Mesendoderm (in vitro differentiated cells): ENCODE measurements around the gene PTPRD.

Experiments used
- DNase-seq: peaks from one replicate; pipeline ENCODE4 v3.0.0; 2013
- H2AK5ac ChIP-seq: 2 replicates; pipeline ENCODE4 v1.6.1; 2013; ENCODE audit warnings: low read length, inconsistent platforms
- H2BK120ac ChIP-seq: 2 replicates; pipeline ENCODE4 v1.6.1; 2013; ENCODE audit warnings: low read depth, mild to moderate bottlenecking, low read length, moderate library complexity, mixed read lengths
- H2BK15ac ChIP-seq: replicated peaks from 2 replicates; pipeline ENCODE4 v1.6.1; 2013; ENCODE audit warnings: low read depth, mild to moderate bottlenecking, moderate library complexity
- H2BK5ac ChIP-seq: 2 replicates; pipeline ENCODE4 v1.6.1; 2013; ENCODE audit warnings: low read length, inconsistent platforms
- H3K18ac ChIP-seq: 2 replicates; pipeline ENCODE4 v1.6.1; 2013; ENCODE audit warnings: mild to moderate bottlenecking, low read length, mixed read lengths
- H3K23ac ChIP-seq: one replicate; pipeline ENCODE4 v1.6.1; 2013; ENCODE audit warnings: low read length
- H3K27ac ChIP-seq: 2 replicates; pipeline ENCODE4 v1.5.1; 2013; ENCODE audit warnings: low read depth, mild to moderate bottlenecking, inconsistent platforms, low read length, moderate library complexity
- H3K27me3 ChIP-seq: 2 replicates; pipeline ENCODE4 v1.6.1; 2013; ENCODE audit warnings: low read length, control low read depth, mild to moderate bottlenecking, inconsistent platforms; ENCODE audit not compliant: insufficient read depth, poor library complexity
- H3K36me3 ChIP-seq: 2 replicates; pipeline ENCODE4 v1.6.1; 2013; ENCODE audit warnings: low read length, inconsistent platforms; ENCODE audit not compliant: control insufficient read depth, insufficient read depth
- H3K4ac ChIP-seq: one replicate; pipeline ENCODE4 v1.6.1; 2013; ENCODE audit warnings: low read depth, mild to moderate bottlenecking, low read length, moderate library complexity
- H3K4me1 ChIP-seq: 2 replicates; pipeline ENCODE4 v1.6.1; 2013; ENCODE audit warnings: low read depth, low read length, inconsistent platforms; ENCODE audit not compliant: control insufficient read depth
- H3K4me2 ChIP-seq: 2 replicates; pipeline ENCODE4 v1.6.1; 2013; ENCODE audit warnings: low read length
- H3K4me3 ChIP-seq: 2 replicates; pipeline ENCODE4 v1.5.1; 2013; ENCODE audit warnings: mild to moderate bottlenecking, low read length
- H3K56ac ChIP-seq: one replicate; pipeline ENCODE4 v1.6.1; 2013; ENCODE audit warnings: low read length
- H3K79me1 ChIP-seq: 2 replicates; pipeline ENCODE4 v1.6.1; 2013; ENCODE audit warnings: low read length, inconsistent platforms
- H3K79me2 ChIP-seq: 2 replicates; pipeline ENCODE4 v1.6.1; 2013; ENCODE audit warnings: mild to moderate bottlenecking, low read length; ENCODE audit not compliant: control insufficient read depth, insufficient read depth
- H3K9ac ChIP-seq: 2 replicates; pipeline ENCODE4 v1.6.1; 2013; ENCODE audit warnings: low read length, inconsistent platforms
- H4K5ac ChIP-seq: one replicate; pipeline ENCODE4 v1.6.1; 2013; ENCODE audit warnings: low read length
- H4K8ac ChIP-seq: one replicate; pipeline ENCODE4 v1.6.1; 2013; ENCODE audit warnings: low read depth, mild to moderate bottlenecking, control low read depth, low read length, moderate library complexity
- WGBS: extraction: QIAGEN DNeasy Blood & Tissue Kit; methylation state at CpG from one replicate; pipeline ENCODE4 v1.1.7; 2013; ENCODE audit warnings: low lambda C conversion rate, missing lambda C conversion rate; ENCODE audit not compliant: insufficient coverage; ENCODE audit errors: extremely low coverage; 5-methylcytosine and 5-hydroxymethylcytosine counted together

Gene PTPRD

GRCh38 chr9:9387511-9388115 lies 1225.2 kb downstream of the PTPRD start:
- Histone ChIP-seq H2AK5ac (no peak overlapping the region), H4K8ac (no peak overlapping the region), H3K4ac (no peak overlapping the region), H3K23ac (no peak overlapping the region), H3K27ac (no peak overlapping the region), H2BK120ac (no peak overlapping the region), H3K9ac (no peak overlapping the region), H3K36me3 (no peaks in the 10 kb centered on the region), H3K27me3 (no peaks in the 10 kb centered on the region), H2BK5ac (no peak overlapping the region), H2BK15ac (no peak overlapping the region), H3K79me1 (no peaks in the 10 kb centered on the region), H3K4me1 (no peaks in the 10 kb centered on the region), H3K4me2 (no peak overlapping the region), H3K18ac (no peak overlapping the region), H3K56ac (no peak overlapping the region), H3K79me2 (no peaks in the 10 kb centered on the region), H3K4me3 (no peak overlapping the region), H4K5ac (no peak overlapping the region)
- WGBS, result no CpG with 5 or more reads among the region's 3 CpGs
- DNase-seq, result peak; percentile 35

GRCh38 chr9:9362332-9362731 lies 1250.5 kb downstream of the PTPRD start:
- Histone ChIP-seq H3K23ac (no peak overlapping the region), H2BK5ac (no peak overlapping the region), H3K79me2 (no peaks in the 10 kb centered on the region), H3K9ac (no peak overlapping the region), H3K27me3 (no peaks in the 10 kb centered on the region), H2BK120ac (no peak overlapping the region), H3K4me3 (no peak overlapping the region), H4K5ac (no peak overlapping the region), H2BK15ac (no peak overlapping the region), H3K56ac (no peak overlapping the region), H3K18ac (no peak overlapping the region), H3K4me1 (no peaks in the 10 kb centered on the region), H3K4me2 (no peak overlapping the region), H4K8ac (no peak overlapping the region), H2AK5ac (no peak overlapping the region), H3K79me1 (no peaks in the 10 kb centered on the region), H3K27ac (no peak overlapping the region), H3K4ac (no peak overlapping the region), H3K36me3 (no peaks in the 10 kb centered on the region)
- WGBS, result no CpG with 5 or more reads among the region's 2 CpGs
- DNase-seq, result no peak

GRCh38 chr9:9352877-9353481 lies 1259.8 kb downstream of the PTPRD start:
- Histone ChIP-seq H4K8ac (no peak overlapping the region), H4K5ac (no peak overlapping the region), H3K23ac (no peak overlapping the region), H3K9ac (no peak overlapping the region), H3K79me1 (no peaks in the 10 kb centered on the region), H3K18ac (no peak overlapping the region), H3K79me2 (no peaks in the 10 kb centered on the region), H3K56ac (no peak overlapping the region), H2BK120ac (no peak overlapping the region), H3K36me3 (no peaks in the 10 kb centered on the region), H3K4ac (no peak overlapping the region), H3K27ac (no peak overlapping the region), H2AK5ac (no peak overlapping the region), H2BK5ac (no peak overlapping the region), H2BK15ac (no peak overlapping the region), H3K4me3 (no peak overlapping the region), H3K4me2 (no peak overlapping the region), H3K4me1 (no peaks in the 10 kb centered on the region), H3K27me3 (no peaks in the 10 kb centered on the region)
- no CpG with 5 or more reads among the region's 2 CpGs for WGBS
- DNase-seq, result no peak

GRCh38 chr9:9341203-9341602 lies 1271.6 kb downstream of the PTPRD start:
- H4K8ac ChIP-seq, result no peak overlapping the region
- H3K79me2 ChIP-seq, result no peaks in the 10 kb centered on the region
- no peak overlapping the region for H3K56ac ChIP-seq
- no peak overlapping the region for H4K5ac ChIP-seq
- H3K9ac ChIP-seq, result no peak overlapping the region
- H3K27me3 ChIP-seq, result no peaks in the 10 kb centered on the region
- H3K4me3 ChIP-seq, result no peak overlapping the region
- H3K36me3 ChIP-seq, result no peaks in the 10 kb centered on the region
- no peak for DNase-seq
- no peak overlapping the region for H2BK15ac ChIP-seq
- H3K4me2 ChIP-seq, result no peak overlapping the region
- no peak overlapping the region for H3K23ac ChIP-seq
- H2AK5ac ChIP-seq, result no peak overlapping the region
- no peak overlapping the region for H2BK120ac ChIP-seq
- no peak overlapping the region for H3K18ac ChIP-seq
- no CpG with 5 or more reads among the region's 2 CpGs for WGBS
- no peak overlapping the region for H3K27ac ChIP-seq
- no peak overlapping the region for H2BK5ac ChIP-seq
- no peaks in the 10 kb centered on the region for H3K4me1 ChIP-seq
- H3K79me1 ChIP-seq, result no peaks in the 10 kb centered on the region
- H3K4ac ChIP-seq, result no peak overlapping the region

GRCh38 chr9:9337129-9337528 lies 1275.7 kb downstream of the PTPRD start:
- Histone ChIP-seq H2BK5ac (no peak overlapping the region), H3K4me1 (no peaks in the 10 kb centered on the region), H3K36me3 (no peaks in the 10 kb centered on the region), H3K27me3 (no peaks in the 10 kb centered on the region), H3K23ac (no peak overlapping the region), H4K8ac (no peak overlapping the region), H3K4me2 (no peak overlapping the region), H3K79me2 (no peaks in the 10 kb centered on the region), H3K79me1 (no peaks in the 10 kb centered on the region), H3K4me3 (no peak overlapping the region), H3K4ac (no peak overlapping the region), H2BK15ac (no peak overlapping the region), H3K18ac (no peak overlapping the region), H2AK5ac (no peak overlapping the region), H3K9ac (no peak overlapping the region), H2BK120ac (no peak overlapping the region), H3K27ac (no peak overlapping the region), H3K56ac (no peak overlapping the region), H4K5ac (no peak overlapping the region)
- peak; percentile 24 for DNase-seq

GRCh38 chr9:9326749-9327148 lies 1286.1 kb downstream of the PTPRD start:
- no peak overlapping the region for H3K18ac ChIP-seq
- no peak overlapping the region for H2BK120ac ChIP-seq
- H3K79me1 ChIP-seq, result no peaks in the 10 kb centered on the region
- H3K23ac ChIP-seq, result no peak overlapping the region
- no peak overlapping the region for H2AK5ac ChIP-seq
- DNase-seq, result no peak
- no peak overlapping the region for H3K9ac ChIP-seq
- peaks cover 2% of the 10 kb centered on the region for H3K4me1 ChIP-seq
- H3K27me3 ChIP-seq, result no peaks in the 10 kb centered on the region
- H3K4me2 ChIP-seq, result no peak overlapping the region
- no peak overlapping the region for H4K5ac ChIP-seq
- H2BK15ac ChIP-seq, result no peak overlapping the region
- H3K4ac ChIP-seq, result no peak overlapping the region
- no peak overlapping the region for H3K27ac ChIP-seq
- H2BK5ac ChIP-seq, result no peak overlapping the region
- H3K4me3 ChIP-seq, result no peak overlapping the region
- no peaks in the 10 kb centered on the region for H3K36me3 ChIP-seq
- no peak overlapping the region for H4K8ac ChIP-seq
- H3K56ac ChIP-seq, result no peak overlapping the region
- H3K79me2 ChIP-seq, result no peaks in the 10 kb centered on the region
